OCI-LY1 (cell line): ENCODE results near the gene IKZF1.

Experiments used
- H2AFZ ChIP-seq: fragments of 200-600 bp; sonication (generic), shearing (Covaris generic); 2 replicates; pipeline ENCODE4 v1.6.0; 2014; ENCODE audit warnings: antibody characterized with exemption, mild to moderate bottlenecking, low read length
- H3F3A ChIP-seq: fragments of 200-600 bp; sonication (generic), shearing (Covaris generic); 2 replicates; pipeline ENCODE4 v1.6.0; 2014; ENCODE audit warnings: mild to moderate bottlenecking, antibody characterized with exemption, low read length, moderate library complexity; ENCODE audit not compliant: insufficient read depth
- H3K27ac ChIP-seq: fragments of 200-600 bp; sonication (generic); 2 replicates; pipeline ENCODE4 v1.5.1; 2014; ENCODE audit warnings: low read length, mixed run types, mild to moderate bottlenecking, low read depth; ENCODE audit not compliant: poor library complexity, severe bottlenecking
- H3K27me3 ChIP-seq: fragments of 200-600 bp; sonication (generic); 2 replicates; pipeline ENCODE4 v1.6.0; 2014; ENCODE audit warnings: antibody characterized with exemption, mild to moderate bottlenecking, low read length, moderate library complexity; ENCODE audit not compliant: insufficient read depth
- H3K36me3 ChIP-seq: fragments of 200-600 bp; sonication (generic); 2 replicates; pipeline ENCODE4 v1.6.1; 2014; ENCODE audit warnings: mild to moderate bottlenecking, antibody characterized with exemption, low read length, moderate library complexity, mixed read lengths; ENCODE audit not compliant: insufficient read depth
- H3K4me1 ChIP-seq: fragments of 200-600 bp; sonication (generic); 2 replicates; pipeline ENCODE4 v1.5.1; 2014; ENCODE audit warnings: mild to moderate bottlenecking, low read length, moderate library complexity; ENCODE audit not compliant: insufficient read depth, severe bottlenecking
- H3K4me2 ChIP-seq: fragments of 200-600 bp; sonication (generic), shearing (Covaris generic); 2 replicates; pipeline ENCODE4 v1.6.1; 2014; ENCODE audit warnings: low read length
- H3K4me3 ChIP-seq: fragments of 200-600 bp; sonication (generic); 2 replicates; pipeline ENCODE4 v1.5.1; 2014; ENCODE audit warnings: low read length, low read depth, mild to moderate bottlenecking, mixed read lengths; ENCODE audit not compliant: poor library complexity, severe bottlenecking
- H3K79me2 ChIP-seq: fragments of 200-600 bp; shearing (Covaris generic); 2 replicates; pipeline ENCODE4 v1.6.1; 2016; ENCODE audit warnings: mixed run types, low read length, mixed read lengths; ENCODE audit not compliant: insufficient read depth
- H3K9ac ChIP-seq: fragments of 200-600 bp; sonication (generic), shearing (Covaris generic); 2 replicates; pipeline ENCODE4 v1.6.1; 2014; ENCODE audit warnings: mild to moderate bottlenecking, low read length, mixed read lengths
- H3K9me2 ChIP-seq: fragments of 200-600 bp; sonication (generic), shearing (Covaris generic); 2 replicates; pipeline ENCODE4 v1.6.1; 2014; ENCODE audit warnings: low read depth, mild to moderate bottlenecking, low read length, mixed read lengths
- H3K9me3 ChIP-seq: fragments of 200-600 bp; shearing (Covaris generic); 2 replicates; pipeline ENCODE4 v1.6.1; 2014; ENCODE audit warnings: low read length, mixed read lengths
- H4K20me1 ChIP-seq: fragments of 200-600 bp; sonication (generic), shearing (Covaris generic); 2 replicates; pipeline ENCODE4 v1.6.0; 2016; ENCODE audit warnings: mild to moderate bottlenecking, low read length; ENCODE audit not compliant: insufficient read depth
- EZH2 ChIP-seq: fragments of 200-600 bp; sonication (generic), shearing (Covaris generic); IDR thresholded peaks from 2 replicates; pipeline ENCODE4 v1.8.0; 2017; ENCODE audit warnings: borderline replicate concordance, mixed run types, mild to moderate bottlenecking, antibody characterized with exemption, low read length, moderate library complexity, mixed read lengths
- TF ChIP-seq, protein P1 (sequence below): fragments of 200-600 bp; sonication (generic), shearing (Covaris generic); IDR thresholded peaks from 2 replicates; pipeline ENCODE4 v1.5.1; 2017; ENCODE audit warnings: mild to moderate bottlenecking, antibody characterized with exemption, low read length, moderate library complexity, mixed read lengths

The IKZF1 gene

DNA sequence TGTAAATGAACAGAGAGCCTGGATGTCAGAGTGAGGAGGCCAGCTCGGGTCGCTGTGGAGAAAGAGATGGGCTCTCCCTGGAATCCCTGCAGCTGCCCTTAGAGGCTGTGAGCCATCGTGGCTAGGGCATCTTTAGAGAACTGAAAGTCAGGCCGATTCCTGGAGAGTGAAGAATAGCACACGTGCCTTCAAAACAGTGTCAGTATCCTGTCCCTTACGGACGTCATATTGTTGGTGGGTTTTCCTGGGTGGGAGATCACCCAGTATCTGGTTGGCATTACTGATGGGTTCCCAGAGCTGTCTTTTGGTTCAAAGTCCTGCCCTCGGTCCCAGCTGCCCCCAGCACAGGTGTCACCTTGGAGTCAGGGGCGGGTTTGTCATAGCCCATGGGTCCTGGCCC is 25.3 kb downstream of the IKZF1 start:
- Histone ChIP-seq H3K79me2 (peaks cover 36% of the 10 kb centered on the region), H3K27me3 (no peaks in the 10 kb centered on the region), H3K4me3 (no peak overlapping the region), H3K9me2 (no peaks in the 10 kb centered on the region), H3K36me3 (peaks cover 96% of the 10 kb centered on the region), H3F3A (peaks cover 31% of the 10 kb centered on the region), H3K9ac (no peak overlapping the region), H3K4me2 (peak overlapping the region; percentile 50; the same call in 1 of the 2 replicates), H3K9me3 (no peaks in the 10 kb centered on the region), H4K20me1 (no peaks in the 10 kb centered on the region), H3K27ac (peak overlapping the region; percentile 83), H3K4me1 (peaks cover 100% of the 10 kb centered on the region), H2AFZ (no peak overlapping the region)
- TF ChIP-seq, protein P1, sequence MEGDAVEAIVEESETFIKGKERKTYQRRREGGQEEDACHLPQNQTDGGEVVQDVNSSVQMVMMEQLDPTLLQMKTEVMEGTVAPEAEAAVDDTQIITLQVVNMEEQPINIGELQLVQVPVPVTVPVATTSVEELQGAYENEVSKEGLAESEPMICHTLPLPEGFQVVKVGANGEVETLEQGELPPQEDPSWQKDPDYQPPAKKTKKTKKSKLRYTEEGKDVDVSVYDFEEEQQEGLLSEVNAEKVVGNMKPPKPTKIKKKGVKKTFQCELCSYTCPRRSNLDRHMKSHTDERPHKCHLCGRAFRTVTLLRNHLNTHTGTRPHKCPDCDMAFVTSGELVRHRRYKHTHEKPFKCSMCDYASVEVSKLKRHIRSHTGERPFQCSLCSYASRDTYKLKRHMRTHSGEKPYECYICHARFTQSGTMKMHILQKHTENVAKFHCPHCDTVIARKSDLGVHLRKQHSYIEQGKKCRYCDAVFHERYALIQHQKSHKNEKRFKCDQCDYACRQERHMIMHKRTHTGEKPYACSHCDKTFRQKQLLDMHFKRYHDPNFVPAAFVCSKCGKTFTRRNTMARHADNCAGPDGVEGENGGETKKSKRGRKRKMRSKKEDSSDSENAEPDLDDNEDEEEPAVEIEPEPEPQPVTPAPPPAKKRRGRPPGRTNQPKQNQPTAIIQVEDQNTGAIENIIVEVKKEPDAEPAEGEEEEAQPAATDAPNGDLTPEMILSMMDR, result no peak
- TF ChIP-seq EZH2, result no peak

DNA sequence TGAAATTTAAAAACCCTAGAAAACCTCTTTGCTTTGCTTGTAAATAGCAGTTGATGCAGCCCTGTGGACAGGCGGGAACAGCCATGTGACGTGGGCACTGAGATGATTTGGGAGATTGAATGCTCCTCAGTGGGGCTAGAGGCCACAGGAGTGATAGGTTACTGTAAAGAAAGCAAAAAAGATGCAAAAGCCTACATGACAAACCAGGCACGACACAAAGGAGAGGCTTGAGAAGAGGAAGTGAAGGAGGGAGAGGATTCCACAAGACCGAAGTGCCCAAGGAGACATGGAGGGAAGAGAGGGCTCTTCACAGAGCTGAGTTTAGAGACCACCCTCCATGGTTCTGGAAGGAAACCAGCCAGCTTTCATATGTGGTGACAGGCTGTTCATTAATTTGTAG is 25.7 kb downstream of the IKZF1 start:
- H3K9ac ChIP-seq, result no peak overlapping the region
- no peaks in the 10 kb centered on the region for H4K20me1 ChIP-seq
- peaks cover 96% of the 10 kb centered on the region for H3K36me3 ChIP-seq
- no peak for TF ChIP-seq EZH2
- TF ChIP-seq, protein P1, result no peak
- no peaks in the 10 kb centered on the region for H3K27me3 ChIP-seq
- no peak overlapping the region for H3K4me3 ChIP-seq
- peaks cover 100% of the 10 kb centered on the region for H3K4me1 ChIP-seq
- H3K9me3 ChIP-seq, result no peaks in the 10 kb centered on the region
- peaks cover 31% of the 10 kb centered on the region for H3F3A ChIP-seq
- no peaks in the 10 kb centered on the region for H3K9me2 ChIP-seq
- no peak overlapping the region for H2AFZ ChIP-seq
- H3K27ac ChIP-seq, result peak overlapping the region; percentile 83
- H3K79me2 ChIP-seq, result peaks cover 37% of the 10 kb centered on the region
- H3K4me2 ChIP-seq, result peak overlapping the region; percentile 50; the same call in 1 of the 2 replicates

DNA sequence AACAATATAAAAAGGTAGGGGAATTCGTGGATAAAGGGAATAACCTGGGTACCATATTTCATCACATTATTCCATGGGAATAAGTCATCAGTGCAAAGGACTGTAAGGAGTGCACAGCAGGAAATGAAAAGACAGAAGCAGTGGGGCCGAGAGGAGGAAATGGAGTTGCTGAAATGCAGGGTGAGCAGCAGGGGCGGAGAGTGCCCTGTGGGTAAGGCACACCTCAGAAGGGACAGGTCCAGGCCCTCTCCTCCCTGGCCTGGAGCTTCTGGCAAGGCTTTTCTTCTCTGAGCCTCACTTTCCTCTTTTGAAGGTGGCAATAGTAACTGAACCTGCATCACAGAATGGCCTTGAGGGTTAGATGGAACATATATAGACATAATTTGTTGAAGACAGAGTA is 26.2 kb downstream of the IKZF1 start:
- Histone ChIP-seq H3K9ac (peak overlapping the region; percentile 48), H4K20me1 (no peaks in the 10 kb centered on the region), H3K27ac (peak overlapping the region; percentile 83), H3K4me3 (no peak overlapping the region), H3K9me3 (no peaks in the 10 kb centered on the region), H2AFZ (no peak overlapping the region), H3K79me2 (peaks cover 41% of the 10 kb centered on the region), H3F3A (peaks cover 31% of the 10 kb centered on the region), H3K27me3 (no peaks in the 10 kb centered on the region), H3K4me2 (peak overlapping the region; percentile 50), H3K4me1 (peaks cover 100% of the 10 kb centered on the region), H3K36me3 (peaks cover 96% of the 10 kb centered on the region), H3K9me2 (no peaks in the 10 kb centered on the region)
- TF ChIP-seq, protein P1, result no peak
- TF ChIP-seq EZH2, result no peak
